ENCODE measurements around the gene LPP.
"Not testable (repeated sequence)": the region's sequence is repeated elsewhere in the genome, so short reads cannot be mapped to it uniquely, and the experiment has no call there.

Gene LPP

DNA sequence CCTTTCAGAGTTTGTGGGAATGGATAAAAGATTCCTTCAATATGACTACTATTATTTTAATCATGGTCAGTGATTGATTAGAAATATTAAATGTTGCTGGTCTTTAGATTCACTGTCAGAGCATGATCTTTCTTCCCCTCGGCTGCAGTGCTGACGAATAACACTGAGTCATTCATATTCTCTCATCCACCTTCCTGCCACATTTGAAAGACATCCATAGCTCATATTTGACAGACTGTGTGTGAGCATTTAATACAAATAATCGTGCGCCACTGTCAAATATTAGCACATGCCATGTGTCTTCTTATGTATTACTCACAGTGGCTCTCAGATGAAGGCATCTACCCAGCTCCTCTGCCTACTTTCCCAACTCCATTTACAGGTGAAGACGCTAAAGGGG is 541.3 kb downstream of the LPP start:
- DNase-seq: peak; percentile 46 to 57 (median 56)

DNA sequence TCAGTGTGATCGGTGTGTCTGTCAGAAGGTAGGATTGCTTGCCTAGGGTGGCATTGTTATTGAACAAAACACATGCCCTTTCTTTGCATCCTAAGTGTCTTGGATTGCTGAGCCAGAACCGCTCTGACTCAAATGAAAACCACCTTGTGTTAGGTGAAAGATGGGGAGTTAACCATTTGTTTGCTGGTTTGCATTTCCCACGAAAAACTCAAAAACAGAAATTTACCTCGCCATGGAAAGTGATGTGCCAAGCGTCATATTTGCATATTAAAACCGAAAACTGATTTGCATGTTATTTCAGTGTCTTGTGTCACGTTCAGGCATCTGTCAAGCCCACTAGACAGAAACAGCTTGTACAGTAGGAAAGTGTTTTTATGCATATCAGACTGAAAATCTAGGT is 543.2 kb downstream of the LPP start:
- DNase-seq: no peak

DNA sequence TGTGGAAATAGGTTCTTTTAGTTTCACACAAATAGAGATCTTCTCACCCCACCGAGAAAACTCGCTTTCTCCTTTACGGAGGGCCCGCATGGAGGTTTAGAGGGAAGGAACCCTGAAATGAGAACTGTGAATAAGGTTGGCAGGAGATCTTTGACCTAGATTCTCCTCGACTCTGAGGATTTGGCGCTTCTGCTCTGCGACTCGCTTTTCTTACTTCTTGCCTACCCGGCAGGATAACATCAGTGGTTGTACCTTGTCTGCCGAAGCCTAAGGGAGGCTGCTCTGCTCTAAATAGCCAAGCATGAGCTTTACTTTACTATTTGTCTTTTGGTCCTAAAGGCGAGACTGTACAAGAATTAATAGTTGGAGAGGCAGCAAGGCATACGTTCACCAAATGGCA is 544.5 kb downstream of the LPP start:
- DNase-seq: no peak

DNA sequence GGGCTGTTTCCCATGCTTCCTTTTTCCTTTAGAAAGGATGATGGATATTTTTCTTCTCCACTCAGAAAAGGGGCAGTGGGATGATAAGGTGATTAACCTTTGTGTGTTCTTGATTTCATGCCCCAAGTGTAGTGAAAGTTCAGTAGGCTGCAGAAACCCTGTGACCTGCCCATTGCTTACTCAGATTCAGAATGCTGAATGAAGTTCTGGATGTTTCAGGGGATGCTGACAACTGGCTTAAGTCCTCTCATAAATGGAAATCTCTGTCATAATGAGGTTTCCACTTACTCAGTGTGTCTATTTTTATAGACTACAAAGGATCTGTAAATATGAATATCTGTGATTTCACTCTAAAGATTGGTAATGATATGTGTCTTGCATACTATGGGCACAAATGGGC is 546.5 kb downstream of the LPP start:
- no peak for DNase-seq

DNA sequence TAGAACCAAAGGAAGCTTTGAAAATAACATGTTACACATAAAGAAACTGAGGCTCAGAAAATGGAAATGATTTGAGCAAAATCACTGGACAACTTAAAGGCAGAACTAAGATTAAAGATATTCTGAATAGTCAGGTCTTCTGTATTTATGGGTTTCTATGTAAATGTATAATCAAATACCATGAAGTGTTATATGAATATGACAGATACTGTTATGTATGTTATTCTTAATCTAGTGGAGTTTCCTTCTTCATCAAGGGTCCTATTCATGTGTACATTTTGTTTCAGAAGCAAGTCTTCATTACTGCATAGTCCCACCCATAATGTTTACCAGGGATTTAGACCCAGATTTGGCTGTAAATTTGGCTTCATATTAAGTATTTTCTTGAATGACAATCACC is 547.0 kb downstream of the LPP start:
- no peak for DNase-seq

DNA sequence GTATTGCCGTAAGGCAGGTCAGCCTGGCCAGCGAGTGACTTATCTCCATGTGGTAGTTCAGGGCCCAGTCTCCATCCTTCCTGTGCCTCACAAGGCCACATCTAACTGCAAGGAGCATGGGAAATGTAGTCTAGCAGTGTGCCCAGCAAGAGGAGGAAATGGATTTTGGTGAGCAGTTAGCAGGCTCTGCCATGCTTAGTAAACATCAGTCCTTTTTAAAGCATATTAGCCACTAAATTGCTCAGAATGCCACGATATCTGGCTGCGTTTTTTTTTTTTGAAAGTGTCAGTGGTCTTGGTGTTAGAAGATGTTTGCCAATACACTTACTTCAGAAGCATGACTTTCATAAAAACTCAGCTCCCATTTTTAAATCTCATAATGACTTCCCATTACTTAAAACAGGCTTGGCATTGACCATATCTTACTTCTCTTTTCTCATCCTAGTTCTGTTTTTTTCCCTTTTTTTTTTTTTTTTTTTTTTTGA is 547.6 kb downstream of the LPP start:
- DNase-seq: peak; percentile 65 to 83 (median 70)

DNA sequence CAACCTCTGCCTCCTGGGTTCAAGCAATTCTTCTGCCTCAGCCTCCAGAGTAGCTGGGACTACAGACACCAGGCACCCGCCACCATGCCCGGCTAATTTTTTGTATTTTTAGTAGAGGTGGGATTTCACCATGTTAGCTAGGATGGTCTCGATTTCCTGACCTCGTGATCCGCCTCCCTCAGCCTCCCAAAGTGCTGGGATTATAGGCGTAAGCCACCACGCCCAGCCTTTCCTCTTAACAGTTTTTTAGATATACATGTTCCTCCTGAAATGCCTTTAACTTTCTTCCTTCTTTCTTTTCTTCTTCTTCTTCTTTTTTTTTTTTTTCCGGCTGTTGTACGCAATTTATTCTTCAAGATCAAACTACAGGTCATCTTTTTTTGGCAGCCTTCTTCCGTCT is 548.1 kb downstream of the LPP start:
- DNase-seq: not testable (repeated sequence)

DNA sequence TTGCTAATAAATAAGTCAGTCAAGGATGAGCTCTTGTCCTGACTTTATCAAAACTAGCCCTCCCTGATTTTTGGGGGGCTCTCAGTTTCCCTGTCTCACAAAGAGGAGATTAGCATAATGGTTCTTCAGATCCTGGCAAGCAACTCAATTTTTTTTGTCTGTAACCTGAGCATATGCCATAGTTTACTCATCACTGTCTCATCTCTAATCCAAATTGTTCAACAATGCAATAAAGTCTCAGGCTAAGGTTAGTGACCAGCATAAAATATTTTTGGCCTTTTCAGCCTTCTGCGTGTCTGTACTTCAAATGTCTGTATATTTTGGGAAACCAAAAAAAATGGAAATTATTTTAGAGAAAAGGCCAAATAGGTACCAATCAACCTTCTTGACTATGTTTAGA is 552.2 kb downstream of the LPP start:
- no peak for DNase-seq

DNA sequence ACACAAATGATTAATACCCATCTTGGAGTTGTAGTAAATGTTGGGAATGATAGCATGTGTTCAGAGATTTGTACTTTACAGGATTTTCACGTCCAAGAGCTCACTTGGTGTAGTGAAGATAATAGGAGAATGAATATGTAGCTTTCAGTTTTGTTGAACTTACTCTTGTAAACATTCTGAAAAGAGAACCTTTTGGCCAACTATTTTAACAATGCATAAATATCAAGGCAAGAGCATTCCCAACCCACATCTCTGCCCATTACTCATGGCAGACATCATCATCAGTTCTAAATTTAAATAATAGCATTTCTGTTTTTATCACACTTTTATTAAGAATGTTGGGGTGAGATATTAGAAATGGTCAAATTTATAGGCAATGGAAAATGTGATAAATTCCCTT is 552.6 kb downstream of the LPP start:
- no peak for DNase-seq

DNA sequence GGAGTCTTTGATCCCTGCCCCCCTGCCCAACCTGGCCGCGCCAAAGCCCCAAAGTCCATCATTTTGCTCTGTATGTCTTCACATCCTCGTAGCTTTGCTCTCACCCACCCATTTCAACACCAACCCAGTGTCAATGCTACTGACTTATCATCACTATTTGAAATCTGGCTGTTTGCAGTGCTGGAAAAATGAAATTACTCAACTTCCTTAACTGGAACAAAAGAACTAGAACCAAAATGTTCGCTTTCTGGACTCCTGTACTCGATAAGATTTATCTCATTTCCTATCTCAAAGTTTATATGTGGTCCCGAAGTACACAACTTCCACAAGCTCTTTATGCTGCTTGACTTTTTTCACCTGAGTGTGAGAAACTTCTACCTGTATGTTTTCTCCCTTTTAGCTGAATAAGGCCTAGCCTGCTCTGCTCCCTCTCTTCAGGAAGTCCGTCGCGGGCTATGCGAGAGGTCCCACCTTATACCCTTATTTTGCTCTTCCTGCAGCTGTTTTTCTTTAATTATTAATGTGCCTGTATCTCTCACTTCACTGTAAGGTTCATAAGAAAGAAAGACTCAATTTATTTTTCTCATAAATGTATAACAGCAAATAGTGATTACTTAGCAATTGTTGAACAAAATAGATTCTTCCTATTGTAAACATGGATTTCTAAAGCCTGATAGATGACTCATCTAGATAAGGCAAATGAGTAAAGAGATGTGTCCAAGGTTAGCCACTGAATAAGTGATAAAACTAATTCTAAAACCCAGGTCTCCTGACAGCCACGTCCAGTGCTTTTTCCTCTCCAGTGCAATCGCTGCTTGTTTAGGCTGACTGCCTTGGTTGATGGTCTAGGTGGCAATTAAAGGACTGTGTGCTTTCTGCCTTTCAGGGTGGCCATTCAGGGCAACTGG is 553.7 kb downstream of the LPP start:
- peak; percentile 36 to 63 (median 62) for DNase-seq

DNA sequence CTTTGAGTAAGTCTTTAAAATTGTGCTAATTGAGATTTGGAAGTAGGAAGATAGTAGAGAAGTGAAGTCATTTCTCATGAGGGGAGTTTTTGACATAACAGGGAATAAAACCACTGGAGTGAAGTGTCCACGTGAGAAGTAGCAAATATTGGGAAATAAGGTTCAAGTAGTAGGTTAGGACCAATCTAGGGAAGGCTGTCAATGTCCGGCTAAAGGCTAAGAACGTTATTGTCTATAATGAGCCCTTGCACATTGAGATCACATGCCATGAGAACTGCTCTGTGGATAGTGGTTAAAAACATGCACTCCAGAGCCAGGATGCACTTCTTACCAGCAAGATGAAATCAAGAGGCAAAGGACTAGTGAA is 557.9 kb downstream of the LPP start:
- DNase-seq: peak; percentile 30 to 51 (median 44)

DNA sequence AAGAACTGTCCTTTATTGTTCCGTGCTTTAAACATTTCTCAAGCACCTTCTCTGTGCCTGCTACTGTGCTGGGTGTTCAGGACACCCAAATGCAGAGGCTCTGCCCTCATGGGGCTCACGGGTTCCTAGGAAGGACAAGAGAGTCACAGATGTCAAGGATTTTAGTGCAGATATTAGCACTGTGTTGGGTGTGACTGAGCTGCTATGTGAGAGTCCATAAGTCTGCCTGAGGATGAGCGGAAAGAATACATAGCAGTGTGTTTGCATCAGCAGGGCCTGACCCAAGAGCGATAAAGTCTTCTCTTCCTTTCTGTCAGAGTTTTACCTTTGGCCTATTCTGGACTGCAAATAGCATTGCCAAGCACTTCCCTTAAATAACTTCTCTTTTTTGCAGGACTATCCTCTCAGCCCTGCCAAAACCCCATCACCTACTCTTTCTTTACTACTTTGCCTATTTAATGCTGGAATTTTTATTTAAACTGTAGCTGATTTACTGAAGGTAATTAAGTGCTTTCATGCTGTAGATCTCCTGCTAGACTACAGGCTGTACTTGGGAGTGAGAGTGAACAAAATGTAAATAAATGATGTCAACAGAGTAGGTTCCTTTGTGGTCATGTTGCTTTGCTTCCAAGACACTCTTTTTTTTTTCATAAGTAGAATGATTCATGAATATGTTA is 558.4 kb downstream of the LPP start:
- peak; percentile 65 to 78 (median 70) for DNase-seq

DNA sequence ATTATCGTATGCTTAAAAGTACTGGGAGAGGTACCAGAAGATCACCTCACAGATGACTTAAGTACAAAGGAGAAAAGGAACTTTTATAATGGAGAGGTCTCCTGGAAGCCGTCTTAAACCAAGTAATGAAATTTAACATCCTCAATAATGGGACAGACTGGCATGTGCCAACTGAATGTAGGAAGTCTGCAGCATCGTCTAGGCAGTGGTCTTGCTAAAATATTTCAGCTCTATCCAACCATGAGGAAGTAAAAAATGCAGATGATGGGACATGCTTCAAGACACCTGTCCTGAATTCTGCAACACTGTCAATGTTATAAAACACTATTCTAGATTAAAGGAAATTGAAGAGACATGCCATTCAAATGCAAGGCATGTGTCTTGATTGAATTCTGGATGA is 559.0 kb downstream of the LPP start:
- DNase-seq: no peak

DNA sequence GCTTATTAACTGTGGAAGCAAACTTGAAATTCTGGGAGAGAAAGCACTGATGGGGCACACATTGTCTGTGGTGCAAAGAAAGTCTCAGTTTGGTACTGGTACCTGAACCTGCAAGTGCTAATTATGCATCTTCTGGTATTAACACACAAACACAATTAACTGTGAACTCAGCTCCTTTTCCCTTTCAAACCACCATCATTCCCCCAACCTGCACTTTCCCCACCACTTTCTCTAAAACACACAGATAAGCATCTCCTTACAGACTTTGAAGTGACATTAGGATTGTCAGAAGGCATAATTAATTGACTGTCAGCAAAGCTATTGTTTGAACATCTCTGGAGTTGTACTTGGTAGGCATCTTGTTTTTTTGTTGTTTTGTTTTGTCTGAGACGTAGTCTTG is 565.6 kb downstream of the LPP start:
- DNase-seq: no peak

DNA sequence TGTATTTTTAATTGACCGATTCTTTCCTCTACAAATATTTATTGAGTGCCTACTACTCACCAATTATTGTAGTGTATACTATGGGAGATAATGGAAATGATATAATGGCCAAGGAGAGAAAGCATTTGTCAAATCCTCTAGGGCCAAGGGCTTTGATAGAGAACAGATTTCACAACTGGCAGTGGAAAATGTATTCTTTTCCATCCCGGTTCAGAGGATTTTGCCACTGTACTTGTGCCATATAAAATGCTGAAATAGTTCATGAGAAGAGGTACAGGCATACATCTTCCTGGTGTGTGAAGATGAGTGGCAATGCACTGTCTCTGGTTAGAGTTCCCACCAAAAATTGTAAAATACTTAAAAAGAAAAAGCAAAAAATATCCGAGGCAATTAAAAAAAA is 566.3 kb downstream of the LPP start:
- no peak for DNase-seq

DNA sequence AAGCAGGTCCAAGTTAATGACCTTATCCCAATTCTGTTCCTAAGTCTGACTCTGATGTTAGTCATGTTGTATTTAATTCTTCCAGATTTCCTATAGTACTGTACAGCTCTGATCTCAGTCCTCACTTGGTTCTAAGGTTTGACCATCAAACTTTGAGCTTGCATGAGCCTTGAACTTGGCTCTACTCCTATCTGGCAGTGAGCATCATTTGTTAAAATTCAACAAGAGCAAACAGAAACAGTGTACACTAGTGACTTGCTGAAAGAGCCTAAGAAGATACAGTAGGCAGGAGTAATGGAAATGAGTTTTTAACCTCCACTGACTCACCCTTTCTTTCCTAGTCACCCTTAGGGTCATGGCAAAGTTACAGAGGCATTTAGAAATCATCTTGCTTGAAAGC is 566.7 kb downstream of the LPP start:
- DNase-seq: peak; percentile 33 to 70 (median 64)

DNA sequence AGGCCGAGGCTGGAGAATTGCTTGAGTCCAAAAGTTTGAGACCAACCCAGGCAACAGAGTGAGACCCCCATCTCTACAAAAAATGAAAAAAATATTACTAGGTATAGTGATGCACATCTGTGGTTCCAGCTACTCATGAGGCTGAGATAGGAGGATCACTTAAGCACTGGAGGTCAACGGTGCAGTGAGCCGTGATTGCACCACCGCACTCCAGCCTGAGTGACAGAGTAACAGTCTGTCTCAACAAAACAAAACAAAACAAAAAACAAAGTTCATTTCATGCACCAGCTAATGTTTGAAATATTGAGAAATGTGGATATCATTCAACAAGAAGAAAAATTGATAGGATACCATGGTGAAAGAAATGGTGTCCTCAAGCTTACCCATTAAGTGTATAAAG is 567.4 kb downstream of the LPP start:
- no peak for DNase-seq

DNA sequence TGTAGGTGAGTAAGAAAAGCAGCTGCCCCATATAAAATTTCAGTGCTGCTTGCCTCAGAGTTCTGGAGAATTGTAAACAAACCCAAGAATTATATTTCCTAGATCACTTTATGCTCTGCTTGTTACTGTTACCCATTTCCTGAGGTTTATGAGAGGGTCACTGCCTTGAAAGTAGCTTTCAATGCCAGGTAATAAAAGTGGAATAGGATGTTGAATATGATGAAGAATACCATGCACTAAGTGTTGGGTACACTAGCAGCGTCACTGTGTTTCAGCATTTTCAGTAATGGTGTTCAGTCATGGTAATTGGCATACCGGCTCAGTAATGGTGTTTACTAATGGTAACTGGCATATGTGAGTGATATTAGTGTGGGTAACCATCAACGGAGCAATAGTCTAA is 568.0 kb downstream of the LPP start:
- DNase-seq: no peak

DNA sequence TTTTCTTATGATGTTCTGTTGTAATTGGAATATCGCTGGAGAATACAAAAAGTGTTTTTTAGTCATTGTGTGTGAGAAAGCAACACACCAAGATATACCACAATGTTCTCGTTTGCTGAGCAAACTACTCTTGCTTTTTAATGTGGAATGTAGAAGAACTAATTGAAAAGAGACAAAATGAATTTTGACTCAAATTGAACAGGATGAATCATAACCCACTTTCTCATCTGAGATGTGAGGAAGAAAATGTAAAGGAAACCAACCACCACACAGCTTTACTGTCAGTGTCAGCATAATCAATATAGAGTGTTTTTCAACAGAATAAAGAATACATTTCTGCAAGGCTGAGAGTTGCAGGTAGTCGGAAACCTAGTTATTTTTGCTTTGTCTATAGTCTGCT is 569.0 kb downstream of the LPP start:
- no peak for DNase-seq

DNA sequence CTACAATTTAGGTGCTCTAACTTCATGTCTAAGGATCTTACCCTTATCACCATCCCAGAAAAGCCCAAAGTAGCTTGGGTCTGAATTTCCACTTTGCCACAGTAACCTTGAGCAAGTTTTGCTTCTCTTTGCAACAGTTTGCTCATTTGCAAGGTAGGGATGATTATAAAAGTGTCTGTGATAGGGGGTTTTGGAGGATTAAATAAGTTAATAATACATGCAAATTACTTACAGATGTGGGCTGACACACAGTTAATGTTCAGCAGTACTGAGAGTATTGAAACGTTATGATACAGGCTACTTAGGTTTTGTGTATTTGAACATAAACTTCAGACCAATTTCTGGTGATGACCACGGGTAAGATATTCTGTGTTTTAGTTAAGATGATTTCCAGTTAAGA is 573.1 kb downstream of the LPP start:
- no peak for DNase-seq

DNA sequence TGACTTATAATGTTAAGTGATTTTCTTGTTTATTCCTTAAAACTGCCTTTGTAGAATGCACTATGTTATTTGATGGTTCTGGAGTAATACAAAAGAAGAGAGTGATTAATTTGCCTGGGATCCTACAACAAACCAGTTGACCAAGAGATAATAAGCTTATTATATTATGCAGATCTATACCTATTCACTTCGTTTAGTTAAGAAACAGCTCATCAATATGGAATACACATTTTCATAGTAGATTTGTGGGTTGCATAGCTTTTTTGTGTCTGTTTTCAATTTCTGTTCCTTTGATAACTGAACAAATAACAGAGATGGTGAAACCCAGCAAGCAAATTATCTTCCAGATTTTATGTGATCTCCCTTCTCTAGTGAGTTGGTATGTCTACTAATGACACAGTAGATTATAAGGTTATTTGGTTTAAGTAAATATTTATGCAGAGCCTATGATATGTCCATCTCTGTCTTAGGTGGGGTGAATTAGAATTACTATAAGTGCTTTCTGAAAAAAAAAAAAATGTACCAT is 574.5 kb downstream of the LPP start:
- no peak for DNase-seq

DNA sequence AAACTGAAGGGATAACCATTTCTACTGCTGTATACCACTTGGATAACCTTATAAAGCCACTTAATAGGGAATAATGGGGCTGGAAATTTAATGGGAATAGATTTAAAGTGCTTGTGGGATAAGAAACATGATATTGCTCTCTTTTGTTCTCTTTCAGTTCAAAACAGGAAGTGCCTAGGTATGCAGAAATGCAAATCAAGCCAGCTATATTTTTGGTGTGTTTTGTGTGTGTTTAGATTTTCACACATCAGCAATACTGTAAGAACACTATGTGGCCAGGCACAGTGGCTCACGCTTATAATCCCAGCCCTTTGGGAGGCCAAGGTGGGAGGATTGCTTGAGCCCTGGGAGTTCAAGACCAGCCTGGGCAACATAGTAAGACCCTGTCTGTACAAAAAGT is 575.5 kb downstream of the LPP start:
- no peak for DNase-seq

DNA sequence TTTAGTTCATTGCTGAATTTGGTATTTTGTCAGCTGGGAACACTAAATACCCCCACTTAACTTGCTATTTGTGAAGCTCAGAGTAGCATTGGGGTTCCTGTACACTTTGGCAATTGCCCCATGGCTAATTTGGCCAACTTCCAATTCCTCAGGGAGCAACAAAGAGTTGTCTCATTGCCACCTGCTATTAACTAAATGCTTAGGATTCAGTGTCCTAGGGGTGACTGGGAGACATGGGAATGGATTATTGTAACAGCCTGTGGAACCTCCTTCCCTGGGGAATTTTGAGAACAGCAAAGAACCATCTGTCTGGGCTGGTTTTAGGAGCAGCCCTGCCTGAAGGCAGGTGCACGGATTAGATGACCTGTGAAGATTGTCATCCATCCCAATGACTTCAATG is 580.4 kb downstream of the LPP start:
- DNase-seq: no peak

DNA sequence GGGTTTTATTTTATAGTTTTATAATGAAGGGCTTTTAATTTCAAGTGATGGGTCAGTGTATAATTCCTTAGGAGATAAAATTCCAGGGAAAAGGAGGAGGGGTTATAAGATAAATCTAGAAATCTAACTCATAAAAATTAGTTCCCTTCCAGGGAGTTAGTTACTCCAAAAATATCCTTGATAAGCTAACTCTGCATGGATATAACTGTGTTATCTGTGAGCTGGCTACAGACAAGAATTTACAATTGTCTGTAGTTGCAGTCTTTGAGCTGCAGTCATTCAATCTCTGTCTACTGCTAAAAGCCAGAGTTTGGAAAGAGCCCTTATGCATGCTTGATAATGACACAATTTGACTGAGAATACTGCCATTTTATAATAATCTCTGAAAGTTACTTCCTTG is 585.6 kb downstream of the LPP start:
- DNase-seq: no peak

Measured in suppressor macrophage treated with lipopolysaccharide for 1 hour (primary cell).